ENCODE measurements around the gene MUC4.

DNA sequence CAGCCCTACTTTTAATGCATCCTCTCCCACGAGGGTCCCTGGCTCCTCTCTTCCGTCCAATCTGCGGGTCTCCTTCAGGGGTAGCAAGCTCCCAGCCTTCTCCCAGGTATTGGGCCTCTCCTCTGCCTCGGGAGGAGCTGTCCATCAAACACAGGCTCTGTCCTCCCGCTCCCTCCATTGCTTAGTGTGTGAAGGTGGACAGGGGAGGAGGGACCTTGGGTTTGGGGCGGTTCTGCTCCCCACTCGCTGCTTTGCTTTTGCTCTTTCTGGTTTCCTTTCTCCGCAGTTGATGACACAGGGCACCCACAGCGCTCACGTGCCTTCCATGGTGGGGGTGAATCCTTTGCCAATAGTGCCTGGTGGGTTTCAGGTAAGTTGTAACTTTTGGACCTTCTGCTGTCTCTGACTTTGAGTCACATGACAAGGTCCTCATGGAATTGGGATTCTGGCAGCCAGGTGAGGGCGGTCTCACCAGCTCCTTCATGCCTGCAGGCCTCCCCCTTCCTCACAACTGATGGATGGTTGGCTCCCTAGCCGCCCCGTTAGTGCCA is 72.1 kb downstream of the MUC4 start:
- TF ChIP-seq EZH2 (IDR thresholded peaks at IDR 0.05; ENCODE audit: borderline replicate concordance, insufficient read depth, low read length, poor library complexity, severe bottlenecking) (no peak), SMC3 (conservative IDR thresholded peaks at IDR 0.05; ENCODE audit: poor library complexity) (no peak), CTCF (IDR thresholded peaks at IDR 0.05; ENCODE audit: poor library complexity, severe bottlenecking) (no peak), POLR2AphosphoS5 (IDR thresholded peaks at IDR 0.05) (no peak), EP300 (conservative IDR thresholded peaks at IDR 0.05; ENCODE audit: poor library complexity, severe bottlenecking) (no peak)
- TF ChIP-seq, protein P1, sequence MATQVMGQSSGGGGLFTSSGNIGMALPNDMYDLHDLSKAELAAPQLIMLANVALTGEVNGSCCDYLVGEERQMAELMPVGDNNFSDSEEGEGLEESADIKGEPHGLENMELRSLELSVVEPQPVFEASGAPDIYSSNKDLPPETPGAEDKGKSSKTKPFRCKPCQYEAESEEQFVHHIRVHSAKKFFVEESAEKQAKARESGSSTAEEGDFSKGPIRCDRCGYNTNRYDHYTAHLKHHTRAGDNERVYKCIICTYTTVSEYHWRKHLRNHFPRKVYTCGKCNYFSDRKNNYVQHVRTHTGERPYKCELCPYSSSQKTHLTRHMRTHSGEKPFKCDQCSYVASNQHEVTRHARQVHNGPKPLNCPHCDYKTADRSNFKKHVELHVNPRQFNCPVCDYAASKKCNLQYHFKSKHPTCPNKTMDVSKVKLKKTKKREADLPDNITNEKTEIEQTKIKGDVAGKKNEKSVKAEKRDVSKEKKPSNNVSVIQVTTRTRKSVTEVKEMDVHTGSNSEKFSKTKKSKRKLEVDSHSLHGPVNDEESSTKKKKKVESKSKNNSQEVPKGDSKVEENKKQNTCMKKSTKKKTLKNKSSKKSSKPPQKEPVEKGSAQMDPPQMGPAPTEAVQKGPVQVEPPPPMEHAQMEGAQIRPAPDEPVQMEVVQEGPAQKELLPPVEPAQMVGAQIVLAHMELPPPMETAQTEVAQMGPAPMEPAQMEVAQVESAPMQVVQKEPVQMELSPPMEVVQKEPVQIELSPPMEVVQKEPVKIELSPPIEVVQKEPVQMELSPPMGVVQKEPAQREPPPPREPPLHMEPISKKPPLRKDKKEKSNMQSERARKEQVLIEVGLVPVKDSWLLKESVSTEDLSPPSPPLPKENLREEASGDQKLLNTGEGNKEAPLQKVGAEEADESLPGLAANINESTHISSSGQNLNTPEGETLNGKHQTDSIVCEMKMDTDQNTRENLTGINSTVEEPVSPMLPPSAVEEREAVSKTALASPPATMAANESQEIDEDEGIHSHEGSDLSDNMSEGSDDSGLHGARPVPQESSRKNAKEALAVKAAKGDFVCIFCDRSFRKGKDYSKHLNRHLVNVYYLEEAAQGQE (IDR thresholded peaks at IDR 0.05; ENCODE audit: borderline replicate concordance), result no peak
